AG09319 (cell line): ENCODE results near the gene RENBP.

Experiments used
- DNase-seq: peaks from one replicate; pipeline ENCODE4 v3.0.0-alpha.2; 2010; ENCODE audit warnings: low read depth; ENCODE audit errors: extremely low read depth
- CTCF ChIP-seq: IDR thresholded peaks from 2 replicates; pipeline ENCODE4 v1.5.1; 2011; ENCODE audit warnings: low read depth, mild to moderate bottlenecking, inconsistent platforms, low read length, moderate library complexity

RENBP gene

GRCh38 chrX:153944140-153944799, at the start of gene RENBP:
RENBP (minus strand) TSS chrX:153944643; CDS start chrX:153944610, 33 bp downstream.
- DNase-seq: no peak
- no peak for TF ChIP-seq CTCF

DNA sequence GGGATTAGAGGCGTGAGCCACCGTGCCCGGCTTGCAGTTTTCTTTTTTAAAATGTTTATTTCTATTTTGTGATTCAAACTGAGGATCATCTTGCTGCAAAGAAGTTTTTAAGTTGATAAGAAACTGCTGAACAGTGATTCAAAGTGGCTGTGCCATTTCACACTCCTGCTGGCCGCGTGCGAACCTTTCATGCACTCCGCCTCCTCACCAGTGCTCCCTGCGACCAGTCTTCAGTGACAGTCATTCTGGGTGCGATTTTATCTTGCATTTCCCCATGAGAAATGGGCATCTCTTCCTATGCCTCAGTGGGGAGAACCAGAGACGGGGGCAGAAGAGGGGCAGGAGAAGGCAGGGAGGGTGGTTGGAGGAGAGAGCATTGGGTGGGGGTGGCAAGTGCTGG, 49.5 kb upstream of the RENBP start:
- no peak for TF ChIP-seq CTCF
- no peak for DNase-seq

- no peak for DNase-seq
- no peak for TF ChIP-seq CTCF
These were observed 48.6 kb upstream of the RENBP start for GRCh38 chrX:153993079-153993478.

DNA sequence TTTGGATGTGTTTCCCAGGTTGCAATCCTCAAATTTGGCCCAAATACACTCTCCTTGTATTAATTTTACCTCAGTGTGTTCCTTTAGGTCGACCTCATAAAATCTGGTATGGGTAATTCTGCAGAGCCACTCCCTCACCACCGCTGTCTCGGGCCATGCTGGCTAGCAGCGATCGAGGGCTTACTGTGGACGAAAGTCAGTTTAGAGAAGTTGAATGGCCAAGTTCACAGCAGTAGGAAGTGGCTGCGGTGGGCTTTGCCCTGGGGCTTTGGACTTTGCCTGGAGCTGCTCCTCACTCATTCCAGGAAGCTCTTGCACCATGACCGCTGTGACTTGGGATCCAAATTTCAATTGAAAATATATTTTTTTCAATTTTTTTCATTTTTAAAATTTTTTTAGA, 47.7 kb upstream of the RENBP start:
- TF ChIP-seq CTCF: no peak
- DNase-seq: no peak

DNA sequence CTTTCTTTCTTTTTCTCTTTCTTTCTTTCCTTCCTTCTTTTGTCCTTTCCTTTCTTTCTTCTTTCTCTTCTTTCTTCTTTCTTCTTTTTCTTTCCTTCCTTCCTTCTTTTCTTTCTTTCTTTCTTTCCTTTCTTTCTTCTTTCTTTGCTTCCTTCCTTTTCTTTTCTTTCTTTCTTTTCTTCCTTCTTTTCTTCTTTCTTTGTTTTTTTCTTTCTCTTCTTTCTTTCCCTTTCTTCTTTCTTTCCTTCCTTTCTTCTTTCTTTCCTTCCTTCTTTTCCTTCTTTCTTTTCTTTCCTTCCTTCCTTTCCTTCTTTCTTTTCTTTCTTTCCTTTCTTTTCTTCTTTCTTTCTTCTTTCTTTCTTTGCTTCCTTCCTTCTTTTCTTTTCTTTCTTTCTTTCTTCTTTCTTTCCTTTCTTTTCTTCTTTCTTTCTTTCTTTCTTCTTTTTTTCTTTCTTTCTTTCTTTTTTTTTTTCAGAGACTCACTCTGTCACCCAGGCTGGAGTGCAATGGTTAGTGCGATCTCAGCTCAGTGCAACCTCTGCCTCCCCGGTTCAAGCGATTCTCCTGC, 46.7 kb upstream of the RENBP start:
- no peak for TF ChIP-seq CTCF
- DNase-seq: no peak

DNA sequence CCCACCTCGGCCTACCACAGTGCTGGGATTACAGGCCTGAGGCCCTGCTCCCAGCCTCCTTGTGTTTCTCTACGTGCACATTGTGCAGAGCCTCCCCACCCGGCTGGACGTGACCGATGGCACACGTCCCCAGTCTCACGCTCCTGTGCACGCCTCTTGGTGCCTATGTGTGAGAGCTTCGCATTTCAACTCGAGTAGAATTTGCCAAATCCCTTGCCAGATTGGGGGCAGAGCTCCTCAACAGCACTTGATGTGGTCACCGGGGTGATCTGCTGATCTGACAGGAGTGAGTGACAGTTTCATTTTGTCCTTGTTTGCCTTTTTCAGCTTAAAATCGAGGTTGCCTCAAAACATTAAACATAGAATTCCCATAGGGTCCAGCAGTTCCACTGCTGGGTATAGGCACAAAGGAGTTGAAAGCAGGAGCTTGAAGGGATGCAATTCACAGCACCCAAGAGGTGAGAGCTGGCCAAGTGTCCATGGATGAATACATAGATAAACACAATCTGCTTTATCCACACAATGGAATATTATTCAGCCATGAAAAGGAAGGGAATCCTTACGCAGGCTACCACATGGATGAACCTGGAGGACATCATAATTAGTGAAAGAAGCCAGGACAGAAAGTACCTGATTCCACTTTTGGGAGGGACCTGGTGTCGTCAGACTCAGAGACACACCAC, 45.7 kb upstream of the RENBP start:
- no peak for DNase-seq
- no peak for TF ChIP-seq CTCF

- DNase-seq: no peak
- TF ChIP-seq CTCF: no peak
These were observed 44.0 kb upstream of the RENBP start for GRCh38 chrX:153988493-153988892.
